Measurements from ENCODE around the gene KCNA3.
"Not testable (repeated sequence)": the region's sequence is repeated elsewhere in the genome, so short reads cannot be mapped to it uniquely, and the experiment has no call there.

The KCNA3 gene

DNA sequence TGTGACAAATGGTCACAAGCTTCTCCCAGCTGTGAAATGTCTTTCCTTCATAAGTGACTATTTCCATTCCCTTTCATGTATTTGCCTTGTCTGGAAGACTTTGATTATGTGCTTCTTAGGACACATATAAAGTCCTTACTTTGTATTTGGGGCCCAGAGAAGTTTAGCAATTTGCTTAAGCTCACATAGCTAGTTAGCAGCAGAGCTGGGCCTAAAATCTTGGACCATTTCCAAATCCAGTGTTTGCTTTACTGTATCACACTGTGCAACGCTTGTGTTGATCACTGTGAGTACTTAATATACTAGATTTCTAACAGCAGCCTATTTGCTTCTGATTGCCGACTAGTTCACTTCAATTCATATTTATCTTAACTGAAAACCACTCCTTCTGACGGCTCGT lies 2.2 kb upstream of the KCNA3 start:
- DNase-seq, result no peak

DNA sequence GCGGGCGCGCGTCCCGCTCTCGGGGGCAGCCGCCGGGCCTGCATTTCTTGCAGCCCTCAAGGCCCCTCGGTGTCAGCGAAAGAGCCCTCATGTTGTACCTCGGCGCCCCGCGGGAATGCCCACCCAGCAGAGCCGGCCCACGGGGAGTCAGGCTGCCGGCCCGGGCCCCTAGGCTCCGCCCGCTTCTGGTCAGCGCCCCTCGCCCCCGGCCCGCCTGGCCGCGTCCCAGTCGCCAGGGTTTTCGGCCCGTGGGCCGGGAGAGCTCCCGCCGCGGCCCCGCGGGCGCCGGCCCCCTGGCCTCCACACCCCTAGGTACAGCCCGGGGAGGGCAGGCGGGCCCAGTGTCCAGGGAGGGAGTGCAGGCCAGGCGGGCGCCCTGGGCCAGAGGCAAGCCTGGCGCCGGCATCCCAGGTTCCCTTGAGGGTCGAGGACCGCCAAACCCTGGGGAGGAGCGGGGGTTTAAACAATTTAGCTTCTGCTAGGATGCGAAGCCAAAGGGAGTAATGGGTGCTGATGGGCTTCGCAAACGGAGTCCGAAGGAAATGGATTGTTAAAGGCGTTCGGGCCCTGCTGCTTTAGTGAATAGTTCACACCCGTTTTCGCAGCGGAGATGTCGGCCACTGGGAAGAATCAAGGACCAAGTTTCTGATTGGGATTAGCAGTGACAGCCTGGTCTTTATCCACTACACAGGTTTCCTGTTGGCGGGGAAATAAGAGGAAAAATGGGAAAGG lies 486 bp upstream of the KCNA3 start:
- no peak for DNase-seq

DNA sequence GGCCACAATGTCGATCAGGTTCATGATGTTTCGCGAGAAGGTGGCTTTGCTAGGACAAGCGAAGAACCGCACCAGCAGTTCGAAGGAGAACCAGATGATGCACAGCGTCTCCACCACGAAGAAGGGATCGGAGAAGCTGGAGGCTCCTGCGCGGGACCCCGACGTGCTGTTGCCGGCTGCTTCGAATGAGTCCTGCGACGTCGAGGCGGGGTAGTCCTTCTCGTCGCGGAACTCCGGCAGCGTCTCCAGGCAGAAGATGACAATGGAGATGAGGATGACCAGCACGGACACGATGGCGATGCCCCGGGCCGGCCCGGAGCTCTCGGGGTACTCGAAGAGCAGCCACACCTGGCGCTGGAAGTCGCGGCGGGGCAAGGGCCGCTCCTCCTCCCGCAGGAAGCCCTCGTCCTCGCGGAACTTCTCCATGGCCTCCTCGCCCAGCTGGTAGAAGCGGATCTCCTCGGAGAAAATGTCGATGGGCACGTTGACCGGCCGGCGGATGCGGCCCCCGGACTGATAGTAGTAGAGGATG lies 869 bp downstream of the KCNA3 start:
- DNase-seq, result no peak

DNA sequence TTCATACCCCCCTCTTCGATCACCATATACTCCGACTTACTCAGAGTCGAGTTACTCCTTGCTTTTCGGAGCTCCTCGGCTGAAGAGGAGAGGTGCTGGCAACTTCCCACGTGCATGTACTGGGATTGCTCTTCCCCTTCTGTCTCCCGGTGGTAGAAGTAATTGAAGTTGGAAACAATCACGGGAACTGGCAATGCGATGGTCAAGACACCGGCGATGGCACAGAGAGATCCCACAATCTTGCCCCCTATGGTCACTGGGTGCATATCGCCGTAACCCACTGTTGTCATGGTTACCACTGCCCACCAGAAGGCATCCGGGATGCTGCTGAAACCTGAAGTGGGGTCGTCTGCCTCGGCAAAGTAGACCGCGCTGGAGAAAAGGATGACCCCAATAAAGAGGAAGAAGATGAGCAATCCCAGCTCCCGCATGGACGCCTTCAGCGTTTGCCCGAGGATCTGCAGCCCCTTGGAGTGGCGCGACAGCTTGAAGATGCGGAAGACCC lies 1.5 kb downstream of the KCNA3 start:
- DNase-seq, result peak; percentile 15

DNA sequence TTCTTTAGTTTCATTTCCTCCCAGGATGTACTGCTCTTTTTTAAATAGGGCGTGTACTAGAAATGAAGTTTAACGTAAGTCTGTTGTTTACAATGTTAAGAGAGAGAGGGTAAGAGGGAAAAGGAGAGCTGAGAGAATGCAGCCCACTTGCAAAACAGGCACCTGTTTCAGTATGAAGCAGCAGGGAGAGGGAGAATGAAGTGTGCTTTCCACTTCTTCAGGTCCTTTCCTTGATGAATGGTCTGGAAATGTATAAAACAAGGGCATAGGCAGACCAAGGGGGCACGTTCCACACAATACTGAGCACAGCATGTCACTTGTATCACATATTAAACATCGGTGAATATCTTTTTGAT lies 2.0 kb downstream of the KCNA3 start:
- no peak for DNase-seq

DNA sequence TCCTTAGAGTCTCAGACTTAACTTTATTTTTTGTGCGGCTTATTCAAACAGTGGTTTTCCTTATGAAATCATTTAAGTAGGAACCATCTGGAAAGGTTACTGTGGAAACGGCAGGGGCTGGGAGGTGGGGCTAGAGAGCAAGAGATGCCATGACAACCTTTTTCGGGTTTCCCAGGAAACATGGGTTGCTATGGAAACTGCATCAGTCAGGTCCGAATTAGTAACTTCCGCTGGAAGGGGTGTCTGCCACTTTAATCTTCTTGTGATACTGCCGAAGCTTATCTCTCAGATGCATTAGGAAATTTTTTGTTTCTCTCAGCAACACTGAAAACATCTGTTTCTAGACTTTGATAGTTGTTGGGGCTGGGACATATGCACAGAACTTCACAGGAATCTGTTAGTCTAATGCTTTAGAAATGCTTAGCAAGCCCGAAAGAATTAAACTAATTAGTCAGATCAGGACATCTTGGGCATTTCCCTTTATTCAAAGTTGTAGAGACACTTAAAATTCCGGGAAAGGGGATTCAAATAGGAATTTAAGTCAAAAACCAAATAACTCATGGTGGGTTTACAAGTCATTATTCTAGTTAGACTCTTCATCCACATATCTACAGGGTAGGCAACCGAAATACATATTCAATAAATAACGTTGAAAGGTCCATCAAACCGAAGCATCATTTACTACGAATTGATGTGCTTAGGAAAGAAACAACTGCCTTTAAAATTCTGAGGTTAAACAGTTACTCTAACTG lies 2.6 kb downstream of the KCNA3 start:
- peak; percentile 53 for DNase-seq

DNA sequence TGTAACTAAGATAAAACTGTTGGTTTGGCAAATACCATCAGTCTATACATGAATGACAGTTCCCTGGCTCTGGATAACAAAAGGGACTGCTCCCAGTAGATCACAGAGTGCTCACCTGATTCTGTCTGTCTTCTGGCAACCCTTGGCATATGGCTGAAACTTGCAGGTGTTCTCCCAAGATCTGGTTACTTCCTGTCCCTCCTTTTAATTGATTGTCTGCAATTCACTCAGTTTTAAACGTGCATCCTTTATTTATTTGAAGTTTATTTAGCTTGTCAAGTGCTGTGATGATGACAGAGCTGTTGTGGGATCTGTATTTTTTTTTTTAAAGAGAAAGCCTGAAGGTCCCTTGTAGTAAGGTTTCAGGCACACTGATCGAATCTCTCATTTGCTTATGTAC lies 3.4 kb downstream of the KCNA3 start:
- no peak for DNase-seq

DNA sequence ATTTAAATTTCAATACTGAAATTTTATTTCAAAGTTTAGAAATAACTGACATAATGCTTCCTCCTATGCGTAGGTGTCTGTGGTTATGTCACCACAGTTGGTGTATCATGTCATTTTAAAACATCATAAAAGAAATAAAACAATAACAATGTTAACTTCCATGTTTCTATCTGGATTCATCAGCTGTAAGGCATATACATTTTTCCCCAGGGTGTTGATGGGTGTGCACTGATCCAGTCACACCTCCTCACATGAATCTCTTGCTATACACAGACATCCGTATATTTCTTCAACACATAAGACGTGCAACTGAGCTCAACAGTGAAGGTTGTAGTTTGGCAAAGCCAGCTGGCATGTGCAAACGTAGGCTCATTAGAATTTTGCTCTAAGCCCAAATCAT lies 6.2 kb downstream of the KCNA3 start:
- DNase-seq, result no peak

DNA sequence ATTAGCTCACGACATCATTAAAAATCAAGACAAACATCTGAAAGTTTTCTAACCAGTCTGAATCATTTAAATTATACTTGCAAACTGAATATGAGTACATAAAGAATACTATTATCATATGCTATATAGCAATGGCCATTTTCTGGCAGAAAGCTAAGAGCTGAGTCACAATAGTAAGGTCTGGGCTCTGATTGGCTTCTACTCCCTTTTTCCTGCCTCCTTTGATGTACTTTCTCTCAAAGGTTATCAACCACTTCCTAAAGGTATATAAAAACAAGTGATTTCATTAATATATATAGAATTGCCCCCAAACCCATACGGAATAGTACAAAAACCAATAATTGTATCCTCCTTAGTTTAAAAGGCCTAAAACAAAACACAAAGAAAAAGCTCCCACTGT lies 7.0 kb downstream of the KCNA3 start:
- DNase-seq, result no peak

DNA sequence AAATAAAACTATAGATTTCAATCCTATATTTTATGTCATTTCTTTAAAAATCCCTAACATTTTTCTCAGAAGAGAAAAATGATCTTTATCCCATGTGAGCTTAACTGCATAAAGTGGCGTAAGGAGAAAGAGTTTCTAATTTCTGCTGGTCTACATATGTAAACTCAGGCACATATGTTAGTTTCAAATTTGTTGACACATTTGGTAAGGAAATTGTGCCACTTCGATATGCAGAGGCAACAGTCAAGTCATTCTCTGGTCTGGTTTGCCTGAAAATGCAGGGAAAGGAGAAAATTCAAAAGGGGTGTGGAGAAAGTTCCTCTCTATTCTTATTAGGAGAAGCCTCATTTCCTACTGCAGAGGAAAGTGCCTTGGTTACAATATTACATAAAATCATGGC lies 11.5 kb downstream of the KCNA3 start:
- no peak for DNase-seq

DNA sequence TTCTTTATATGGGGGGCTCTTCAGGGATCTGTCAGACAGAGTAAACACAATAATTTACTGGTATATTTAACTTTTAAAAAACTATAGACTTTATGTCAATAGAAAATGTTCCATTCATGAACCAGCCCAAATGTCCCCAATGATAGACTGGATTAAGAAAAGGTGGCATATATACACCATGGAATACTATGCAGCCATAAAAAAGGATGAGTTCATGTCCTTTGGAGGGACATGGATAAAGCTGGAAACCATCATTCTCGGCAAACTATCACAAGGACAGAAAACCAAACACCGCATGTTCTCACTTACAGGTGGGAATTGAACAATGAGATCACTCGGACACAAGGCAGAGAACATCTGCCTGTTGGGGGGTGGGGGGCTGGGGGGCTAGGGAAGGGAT lies 15.2 kb downstream of the KCNA3 start:
- DNase-seq, result not testable (repeated sequence)

DNA sequence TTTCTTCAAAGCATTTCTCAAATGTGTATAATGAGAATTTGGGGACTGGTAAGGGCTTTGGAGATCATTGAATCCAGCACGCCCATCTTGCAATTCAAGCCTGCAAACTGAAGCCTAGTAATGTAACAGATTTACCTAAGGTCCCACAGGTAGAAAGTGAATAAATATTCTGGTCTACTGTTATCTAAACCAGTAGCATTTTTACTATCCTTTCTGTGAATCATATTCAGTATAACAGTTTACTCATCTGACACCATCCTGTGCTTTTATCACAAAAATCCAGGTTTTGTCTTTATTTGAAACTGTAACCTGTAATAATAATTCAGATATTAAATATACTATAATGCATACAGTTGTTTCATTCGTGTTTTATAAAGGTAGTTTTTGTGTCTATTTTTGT lies 17.4 kb downstream of the KCNA3 start:
- no peak for DNase-seq

DNA sequence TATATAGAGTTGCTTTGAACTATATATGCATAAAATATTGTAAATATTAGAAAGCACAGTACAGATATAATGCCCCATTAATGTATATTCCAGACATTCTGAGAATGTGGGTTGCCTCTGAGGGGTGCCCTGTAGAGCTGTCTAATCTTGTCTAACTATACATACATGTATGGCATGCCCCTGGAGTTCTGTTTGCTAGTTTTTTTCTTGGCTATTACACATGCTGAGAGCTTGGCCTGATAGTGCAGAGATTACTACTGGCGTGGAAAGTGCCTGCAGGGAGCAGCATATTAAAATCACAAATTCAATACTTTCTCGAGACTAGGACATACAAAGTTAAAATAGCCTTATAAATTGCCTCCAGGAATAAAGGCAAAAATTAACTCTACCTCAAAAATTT lies 24.1 kb downstream of the KCNA3 start:
- no peak for DNase-seq

DNA sequence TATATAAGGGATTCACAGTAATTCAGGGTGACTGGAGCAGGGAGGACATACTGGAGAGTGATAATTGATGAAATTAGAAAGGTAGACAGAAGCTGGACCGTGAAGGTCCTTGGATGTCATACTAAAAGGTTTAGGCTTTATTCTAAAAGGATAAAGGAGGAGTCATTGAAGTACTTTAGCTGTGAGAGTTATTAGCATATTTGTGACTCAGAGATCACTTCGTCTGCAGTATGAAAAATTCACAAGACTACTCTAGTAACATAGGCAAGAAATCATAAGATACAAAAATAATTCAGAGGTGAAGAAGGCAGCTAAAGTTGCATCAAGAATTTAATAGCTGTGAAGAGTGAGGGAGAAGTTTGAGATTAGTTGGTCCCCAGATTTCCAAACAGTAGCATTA lies 26.3 kb downstream of the KCNA3 start:
- no peak for DNase-seq

DNA sequence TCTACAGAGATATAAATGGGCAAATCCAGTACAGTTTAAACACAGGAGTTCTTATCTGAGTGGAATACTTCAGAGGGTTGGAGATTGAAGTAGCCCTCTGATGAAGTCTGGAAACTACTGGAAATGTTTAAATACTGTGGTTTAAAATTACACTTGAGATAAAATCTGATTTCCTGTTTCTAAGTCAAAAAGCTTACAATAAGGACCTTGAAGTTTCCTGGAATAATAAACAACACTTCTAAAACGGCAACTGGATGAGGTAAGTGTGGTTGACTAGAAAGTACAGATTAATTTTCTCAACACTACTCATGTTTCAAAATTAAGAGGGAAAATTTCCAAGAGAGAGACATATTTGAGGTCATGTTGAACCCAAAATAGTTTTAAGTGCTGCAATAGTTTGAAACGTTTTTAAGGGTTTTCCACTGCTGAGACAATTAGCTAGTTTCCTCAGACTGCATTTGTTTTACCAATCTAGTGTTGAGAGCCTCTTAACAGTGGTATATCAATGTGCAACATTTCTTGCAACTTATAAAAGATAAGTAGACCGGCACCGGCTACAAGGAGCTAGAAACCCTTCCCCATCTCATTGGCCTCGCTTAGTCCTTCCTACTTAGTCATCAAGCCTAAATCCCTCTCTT lies 27.4 kb downstream of the KCNA3 start:
- no peak for DNase-seq

DNA sequence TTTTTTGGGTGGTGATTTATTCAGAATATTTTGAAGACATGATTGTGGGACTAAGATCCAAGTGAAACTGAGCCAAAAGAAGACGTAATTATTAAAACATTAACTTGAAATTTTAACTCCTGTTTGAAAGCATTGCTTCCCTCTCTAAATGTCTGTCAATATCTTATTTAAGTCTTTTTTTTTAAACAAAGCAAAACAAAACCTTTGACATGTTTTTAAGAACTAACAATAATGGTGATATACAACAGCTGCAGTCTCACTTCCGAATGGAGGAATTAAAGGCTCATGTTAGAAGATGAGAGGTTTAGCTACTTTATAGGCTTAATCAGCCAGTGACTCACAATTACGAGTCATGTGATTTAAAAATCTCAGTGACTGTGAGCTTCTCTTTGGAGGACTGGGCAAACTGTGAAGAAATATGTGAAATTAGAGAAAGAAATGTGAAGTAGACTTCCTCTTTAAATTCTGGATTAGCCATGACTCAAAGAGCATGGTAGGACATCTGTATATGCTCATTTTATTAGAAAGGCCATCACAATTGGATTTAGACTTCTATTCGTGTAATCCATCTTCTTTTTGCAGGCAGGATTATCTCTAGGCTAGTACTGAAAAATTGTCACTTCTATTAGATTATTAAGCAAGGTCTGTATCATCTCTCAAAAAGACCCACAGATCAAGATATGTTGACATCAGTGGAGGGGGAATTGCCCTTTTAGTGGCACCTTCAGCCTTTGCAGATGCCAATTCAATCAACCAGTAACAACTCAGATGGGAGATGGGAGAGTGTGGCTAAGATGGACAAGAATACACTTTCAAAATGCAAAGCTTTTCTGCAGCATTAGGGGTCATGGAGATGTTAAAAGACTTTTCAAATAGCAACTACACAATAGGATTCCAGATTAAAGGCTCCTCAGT lies 28.7 kb downstream of the KCNA3 start:
- no peak for DNase-seq

DNA sequence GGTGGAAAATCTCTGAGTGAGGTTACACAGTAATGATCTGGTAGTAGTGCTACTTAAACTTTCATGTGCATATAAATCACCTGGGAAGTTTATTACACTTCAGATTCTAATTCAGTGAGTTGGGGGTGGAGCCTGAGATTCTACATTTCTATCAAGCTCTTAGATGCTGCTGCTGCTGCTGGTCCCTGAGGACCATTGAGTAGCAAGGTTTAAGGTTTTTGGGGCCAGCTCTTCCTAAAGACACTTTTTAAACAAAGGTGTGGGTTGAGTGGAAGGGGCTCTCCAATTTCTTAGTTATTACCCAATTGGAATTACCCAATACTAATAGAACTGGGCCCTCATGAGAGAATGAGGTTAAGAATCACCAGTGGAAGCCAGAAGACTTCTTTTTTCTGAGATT lies 29.5 kb downstream of the KCNA3 start:
- no peak for DNase-seq

DNA sequence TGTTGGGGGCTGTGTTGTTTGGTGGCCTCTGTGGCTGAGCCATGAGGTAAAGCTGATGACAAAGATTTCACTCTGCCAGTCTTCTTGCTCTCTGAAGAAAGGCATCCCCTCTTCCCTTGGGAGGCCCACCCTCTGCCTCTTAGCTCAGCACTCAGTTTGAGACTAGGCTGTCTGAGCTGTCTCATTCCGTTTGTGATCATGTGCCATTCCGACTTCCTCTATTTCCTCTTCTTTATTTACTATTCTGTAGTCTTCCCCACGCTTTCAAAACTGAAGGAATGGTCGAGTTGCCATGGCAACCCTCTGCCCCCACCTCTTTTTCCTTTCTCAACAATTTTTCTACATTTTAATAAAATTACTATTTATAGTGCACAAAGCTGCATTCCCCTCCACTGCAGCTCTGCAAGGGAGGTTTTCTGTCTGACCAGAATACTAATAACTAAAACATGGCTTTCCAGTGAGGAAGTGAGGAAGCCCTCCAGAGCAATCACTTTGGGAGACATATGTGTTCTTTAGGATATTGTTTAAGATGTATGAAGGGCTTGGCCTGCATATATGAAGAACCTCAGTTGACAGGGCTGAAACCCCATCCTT lies 30.8 kb downstream of the KCNA3 start:
- DNase-seq, result no peak

DNA sequence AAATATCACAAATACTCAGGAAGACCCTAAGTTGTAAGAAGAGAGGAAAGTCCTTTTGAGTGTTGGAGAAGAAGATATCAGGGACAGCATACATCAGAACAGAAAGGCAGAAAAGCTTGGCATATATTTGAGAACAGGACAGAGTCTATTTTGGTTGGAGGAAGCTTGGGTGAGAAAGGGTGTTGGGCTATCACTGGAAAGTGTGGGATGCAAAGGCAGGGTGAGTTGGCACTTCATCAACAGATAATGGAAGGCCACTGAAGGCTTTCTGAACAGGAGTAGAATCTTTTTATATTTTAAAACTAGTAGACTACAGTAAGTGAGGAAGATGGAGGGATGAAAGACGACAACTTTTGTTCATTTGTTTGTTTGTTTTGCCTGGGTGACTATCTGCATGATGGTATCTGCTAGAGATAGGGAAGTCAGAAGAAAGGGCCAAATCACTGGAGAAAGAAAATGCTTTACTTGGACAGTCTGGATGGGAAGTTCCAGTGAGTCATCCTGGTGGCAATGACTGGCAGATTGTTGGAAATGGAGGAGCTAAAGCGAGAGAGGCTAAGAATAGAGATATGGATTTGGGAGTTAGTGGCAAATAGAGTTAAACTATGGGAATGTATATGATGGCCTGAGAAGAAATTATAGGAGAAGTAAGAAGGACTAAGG lies 34.9 kb downstream of the KCNA3 start:
- no peak for DNase-seq

DNA sequence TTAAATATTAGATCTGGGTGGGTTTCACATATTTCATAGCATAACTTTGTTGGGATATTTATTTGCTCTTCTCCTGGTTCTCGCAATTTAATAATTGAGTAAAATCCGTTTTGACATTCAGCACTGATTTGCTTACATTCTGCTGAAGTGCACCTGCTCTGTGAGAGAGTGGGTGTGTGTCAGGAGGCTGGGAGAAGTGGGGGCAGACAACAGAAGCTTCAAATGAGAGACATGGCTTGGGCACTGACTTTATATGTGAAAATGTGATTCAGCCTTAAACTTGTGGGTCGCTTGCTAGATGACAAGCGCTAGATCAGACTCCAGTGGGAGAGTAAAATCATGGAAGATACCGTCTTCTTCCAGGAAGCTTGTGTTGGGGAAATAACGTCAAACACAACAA lies 36.2 kb downstream of the KCNA3 start:
- no peak for DNase-seq

DNA sequence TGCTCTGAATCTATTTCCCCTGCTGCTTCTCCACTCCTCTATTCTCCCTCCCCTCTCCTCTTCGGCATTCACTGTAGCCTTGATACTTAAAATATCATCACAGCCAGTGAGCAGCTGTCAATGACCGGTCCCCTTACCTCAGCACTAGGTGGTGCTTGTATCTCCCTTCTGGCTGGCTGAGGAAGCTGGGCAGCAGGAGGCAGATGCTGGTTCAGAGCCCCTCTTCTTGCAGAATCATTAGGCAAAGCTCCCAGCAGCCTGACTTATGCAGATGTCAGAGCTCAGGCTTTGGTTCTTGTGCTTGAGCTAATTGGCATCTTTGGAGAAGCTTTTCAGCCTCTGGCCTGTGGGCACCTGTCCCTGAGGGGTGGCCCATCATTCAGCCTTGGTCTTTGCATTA lies 36.7 kb downstream of the KCNA3 start:
- DNase-seq, result no peak

DNA sequence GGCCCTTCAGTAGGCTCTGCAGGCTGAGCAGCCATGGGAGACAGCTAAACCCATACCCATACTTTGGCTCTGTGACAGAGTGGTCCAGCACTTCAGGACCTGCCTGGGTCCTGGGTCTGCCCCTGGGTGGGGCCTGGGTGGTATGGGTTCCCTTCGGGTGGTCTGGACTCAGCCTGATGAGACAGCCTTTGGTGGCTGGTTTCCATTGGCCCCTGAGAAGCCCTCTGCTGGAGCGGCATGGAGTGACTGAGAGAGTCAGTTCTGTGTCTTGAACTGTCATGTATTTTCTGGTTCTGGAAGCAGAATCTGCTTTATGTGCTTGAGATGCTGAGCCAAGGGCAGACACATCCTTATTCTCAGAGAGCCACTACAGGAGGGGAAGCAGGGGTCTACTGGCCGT lies 37.3 kb downstream of the KCNA3 start:
- DNase-seq, result no peak

Data from activated CD4-positive, alpha-beta T cell treated with anti-CD3 and anti-CD28 coated beads for 1 hour (primary cell).